ENCODE data around the gene WDFY2. TPM values are rescaled to one million over a fixed set of nuclear protein-coding genes. Genes with fewer than 3 reads are reported as not detected.

The WDFY2 gene
- total and polyA plus RNA-seq, 2 of the 8 experiments (the other 6 are each of a cell fraction or from before 2014, with no cell fraction given), result 13.9 to 29.0 TPM

DNA sequence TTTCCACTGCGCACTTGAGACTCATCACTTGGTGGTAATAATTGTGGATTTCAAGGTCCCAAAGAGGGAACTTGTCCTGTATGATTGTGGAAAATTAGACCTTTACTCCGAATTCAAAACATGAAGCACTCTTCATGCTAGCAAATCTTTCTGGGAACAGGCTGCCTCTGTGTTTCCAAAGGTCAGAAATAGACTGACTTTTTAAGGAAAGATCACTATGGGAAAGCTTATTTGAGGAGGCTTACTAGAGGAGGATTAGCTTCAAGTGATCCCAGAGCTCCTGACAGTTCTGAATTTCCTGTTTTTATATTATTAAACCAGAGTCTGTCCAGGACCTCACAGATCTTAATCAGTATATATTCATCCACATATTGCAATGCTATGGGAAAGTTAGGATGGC, 5.5 kb downstream of the WDFY2 start (continued):
- TF ChIP-seq, protein P1, sequence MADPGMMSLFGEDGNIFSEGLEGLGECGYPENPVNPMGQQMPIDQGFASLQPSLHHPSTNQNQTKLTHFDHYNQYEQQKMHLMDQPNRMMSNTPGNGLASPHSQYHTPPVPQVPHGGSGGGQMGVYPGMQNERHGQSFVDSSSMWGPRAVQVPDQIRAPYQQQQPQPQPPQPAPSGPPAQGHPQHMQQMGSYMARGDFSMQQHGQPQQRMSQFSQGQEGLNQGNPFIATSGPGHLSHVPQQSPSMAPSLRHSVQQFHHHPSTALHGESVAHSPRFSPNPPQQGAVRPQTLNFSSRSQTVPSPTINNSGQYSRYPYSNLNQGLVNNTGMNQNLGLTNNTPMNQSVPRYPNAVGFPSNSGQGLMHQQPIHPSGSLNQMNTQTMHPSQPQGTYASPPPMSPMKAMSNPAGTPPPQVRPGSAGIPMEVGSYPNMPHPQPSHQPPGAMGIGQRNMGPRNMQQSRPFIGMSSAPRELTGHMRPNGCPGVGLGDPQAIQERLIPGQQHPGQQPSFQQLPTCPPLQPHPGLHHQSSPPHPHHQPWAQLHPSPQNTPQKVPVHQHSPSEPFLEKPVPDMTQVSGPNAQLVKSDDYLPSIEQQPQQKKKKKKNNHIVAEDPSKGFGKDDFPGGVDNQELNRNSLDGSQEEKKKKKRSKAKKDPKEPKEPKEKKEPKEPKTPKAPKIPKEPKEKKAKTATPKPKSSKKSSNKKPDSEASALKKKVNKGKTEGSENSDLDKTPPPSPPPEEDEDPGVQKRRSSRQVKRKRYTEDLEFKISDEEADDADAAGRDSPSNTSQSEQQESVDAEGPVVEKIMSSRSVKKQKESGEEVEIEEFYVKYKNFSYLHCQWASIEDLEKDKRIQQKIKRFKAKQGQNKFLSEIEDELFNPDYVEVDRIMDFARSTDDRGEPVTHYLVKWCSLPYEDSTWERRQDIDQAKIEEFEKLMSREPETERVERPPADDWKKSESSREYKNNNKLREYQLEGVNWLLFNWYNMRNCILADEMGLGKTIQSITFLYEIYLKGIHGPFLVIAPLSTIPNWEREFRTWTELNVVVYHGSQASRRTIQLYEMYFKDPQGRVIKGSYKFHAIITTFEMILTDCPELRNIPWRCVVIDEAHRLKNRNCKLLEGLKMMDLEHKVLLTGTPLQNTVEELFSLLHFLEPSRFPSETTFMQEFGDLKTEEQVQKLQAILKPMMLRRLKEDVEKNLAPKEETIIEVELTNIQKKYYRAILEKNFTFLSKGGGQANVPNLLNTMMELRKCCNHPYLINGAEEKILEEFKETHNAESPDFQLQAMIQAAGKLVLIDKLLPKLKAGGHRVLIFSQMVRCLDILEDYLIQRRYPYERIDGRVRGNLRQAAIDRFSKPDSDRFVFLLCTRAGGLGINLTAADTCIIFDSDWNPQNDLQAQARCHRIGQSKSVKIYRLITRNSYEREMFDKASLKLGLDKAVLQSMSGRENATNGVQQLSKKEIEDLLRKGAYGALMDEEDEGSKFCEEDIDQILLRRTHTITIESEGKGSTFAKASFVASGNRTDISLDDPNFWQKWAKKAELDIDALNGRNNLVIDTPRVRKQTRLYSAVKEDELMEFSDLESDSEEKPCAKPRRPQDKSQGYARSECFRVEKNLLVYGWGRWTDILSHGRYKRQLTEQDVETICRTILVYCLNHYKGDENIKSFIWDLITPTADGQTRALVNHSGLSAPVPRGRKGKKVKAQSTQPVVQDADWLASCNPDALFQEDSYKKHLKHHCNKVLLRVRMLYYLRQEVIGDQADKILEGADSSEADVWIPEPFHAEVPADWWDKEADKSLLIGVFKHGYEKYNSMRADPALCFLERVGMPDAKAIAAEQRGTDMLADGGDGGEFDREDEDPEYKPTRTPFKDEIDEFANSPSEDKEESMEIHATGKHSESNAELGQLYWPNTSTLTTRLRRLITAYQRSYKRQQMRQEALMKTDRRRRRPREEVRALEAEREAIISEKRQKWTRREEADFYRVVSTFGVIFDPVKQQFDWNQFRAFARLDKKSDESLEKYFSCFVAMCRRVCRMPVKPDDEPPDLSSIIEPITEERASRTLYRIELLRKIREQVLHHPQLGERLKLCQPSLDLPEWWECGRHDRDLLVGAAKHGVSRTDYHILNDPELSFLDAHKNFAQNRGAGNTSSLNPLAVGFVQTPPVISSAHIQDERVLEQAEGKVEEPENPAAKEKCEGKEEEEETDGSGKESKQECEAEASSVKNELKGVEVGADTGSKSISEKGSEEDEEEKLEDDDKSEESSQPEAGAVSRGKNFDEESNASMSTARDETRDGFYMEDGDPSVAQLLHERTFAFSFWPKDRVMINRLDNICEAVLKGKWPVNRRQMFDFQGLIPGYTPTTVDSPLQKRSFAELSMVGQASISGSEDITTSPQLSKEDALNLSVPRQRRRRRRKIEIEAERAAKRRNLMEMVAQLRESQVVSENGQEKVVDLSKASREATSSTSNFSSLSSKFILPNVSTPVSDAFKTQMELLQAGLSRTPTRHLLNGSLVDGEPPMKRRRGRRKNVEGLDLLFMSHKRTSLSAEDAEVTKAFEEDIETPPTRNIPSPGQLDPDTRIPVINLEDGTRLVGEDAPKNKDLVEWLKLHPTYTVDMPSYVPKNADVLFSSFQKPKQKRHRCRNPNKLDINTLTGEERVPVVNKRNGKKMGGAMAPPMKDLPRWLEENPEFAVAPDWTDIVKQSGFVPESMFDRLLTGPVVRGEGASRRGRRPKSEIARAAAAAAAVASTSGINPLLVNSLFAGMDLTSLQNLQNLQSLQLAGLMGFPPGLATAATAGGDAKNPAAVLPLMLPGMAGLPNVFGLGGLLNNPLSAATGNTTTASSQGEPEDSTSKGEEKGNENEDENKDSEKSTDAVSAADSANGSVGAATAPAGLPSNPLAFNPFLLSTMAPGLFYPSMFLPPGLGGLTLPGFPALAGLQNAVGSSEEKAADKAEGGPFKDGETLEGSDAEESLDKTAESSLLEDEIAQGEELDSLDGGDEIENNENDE (IDR thresholded peaks at IDR 0.05; ENCODE audit: insufficient replicate concordance, low read length), result no peak

Measured in H1 (cell line).